ENCODE data around the gene PSME3IP1. TPM values are rescaled to one million over a fixed set of nuclear protein-coding genes. Genes with fewer than 3 reads are reported as not detected.

PSME3IP1 gene, protein sequence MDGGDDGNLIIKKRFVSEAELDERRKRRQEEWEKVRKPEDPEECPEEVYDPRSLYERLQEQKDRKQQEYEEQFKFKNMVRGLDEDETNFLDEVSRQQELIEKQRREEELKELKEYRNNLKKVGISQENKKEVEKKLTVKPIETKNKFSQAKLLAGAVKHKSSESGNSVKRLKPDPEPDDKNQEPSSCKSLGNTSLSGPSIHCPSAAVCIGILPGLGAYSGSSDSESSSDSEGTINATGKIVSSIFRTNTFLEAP
- 100 to 1,000 TPM in 3 of 4 donors, 10 to 100 TPM in 1; 95.7 to 185 (median 120) TPM for total RNA-seq

DNA sequence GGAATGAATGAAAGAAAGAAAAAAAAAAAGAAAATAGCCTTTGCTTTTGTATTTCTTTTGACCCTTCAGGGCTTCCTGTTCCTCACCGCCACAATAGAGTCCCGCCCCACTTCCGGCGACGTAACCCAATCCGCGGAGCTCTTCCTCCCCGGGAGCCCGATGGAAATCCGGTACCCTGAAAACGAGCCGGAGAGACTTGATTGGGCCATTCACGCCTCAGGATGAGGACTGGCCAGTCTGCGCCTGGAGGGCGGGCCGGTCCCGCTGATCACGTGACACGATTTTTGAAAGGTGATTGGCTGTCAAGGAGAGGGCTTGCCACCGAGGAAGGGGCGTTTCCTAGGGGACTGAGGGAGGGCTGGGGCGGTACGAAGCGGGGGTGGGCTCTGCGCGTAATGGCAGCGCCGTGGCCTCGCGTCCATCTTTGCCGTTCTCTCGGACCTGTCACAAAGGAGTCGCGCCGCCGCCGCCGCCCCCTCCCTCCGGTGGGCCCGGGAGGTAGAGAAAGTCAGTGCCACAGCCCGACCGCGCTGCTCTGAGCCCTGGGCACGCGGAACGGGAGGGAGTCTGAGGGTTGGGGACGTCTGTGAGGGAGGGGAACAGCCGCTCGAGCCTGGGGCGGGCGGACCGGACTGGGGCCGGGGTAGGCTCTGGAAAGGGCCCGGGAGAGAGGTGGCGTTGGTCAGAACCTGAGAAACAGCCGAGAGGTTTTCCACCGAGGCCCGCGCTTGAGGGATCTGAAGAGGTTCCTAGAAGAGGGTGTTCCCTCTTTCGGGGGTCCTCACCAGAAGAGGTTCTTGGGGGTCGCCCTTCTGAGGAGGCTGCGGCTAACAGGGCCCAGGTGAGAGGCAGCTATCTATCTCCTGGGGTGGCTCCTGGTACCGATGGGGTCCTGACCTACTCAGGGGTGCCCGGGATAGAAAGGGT is at the start of gene PSME3IP1, which contains the start of gene RSPRY1:
Gene PSME3IP1, minus strand, starts transcription at position 95 of the 927 bp plus-strand sequence. CDS start 12,185 bp downstream, outside the sequence.
Gene RSPRY1, plus strand, starts transcription at position 385 of the 927 bp plus-strand sequence. CDS start 18,330 bp downstream, outside the sequence.
- Histone ChIP-seq H3K4me1 (peaks cover 7 to 50% (median 26%) of the 10 kb centered on the region in 4 donors), H3K36me3 (no peaks in the 10 kb centered on the region), H3K4me3 (peak within 1 kb of the TSS; percentile 78 to 100 (median 92)), H3K9me3 (no peaks in the 10 kb centered on the region), H3K27me3 (no peaks in the 10 kb centered on the region), H3K27ac (peak within 1 kb of the TSS; percentile 97 to 99 (median 98))
- intact Hi-C loops (cut with DNase I; ENCODE audit: low total_unique reads) = no loop called here
- in situ Hi-C loops (cut with MboI; ENCODE audit: low pct_ligation_motif_present in 1 of 4, low pct_unique_long_range_greater_than_20kb in 1 of 4, low sequenced_read_pairs in 3 of 4) = no loop called here
- peak; percentile 98 for DNase-seq
- 0% methylated on average over 16 to 51 of the region's 64 CpGs for WGBS, 2 donors (ENCODE audit: low coverage in 1 of 2)
- TF ChIP-seq, protein P1, sequence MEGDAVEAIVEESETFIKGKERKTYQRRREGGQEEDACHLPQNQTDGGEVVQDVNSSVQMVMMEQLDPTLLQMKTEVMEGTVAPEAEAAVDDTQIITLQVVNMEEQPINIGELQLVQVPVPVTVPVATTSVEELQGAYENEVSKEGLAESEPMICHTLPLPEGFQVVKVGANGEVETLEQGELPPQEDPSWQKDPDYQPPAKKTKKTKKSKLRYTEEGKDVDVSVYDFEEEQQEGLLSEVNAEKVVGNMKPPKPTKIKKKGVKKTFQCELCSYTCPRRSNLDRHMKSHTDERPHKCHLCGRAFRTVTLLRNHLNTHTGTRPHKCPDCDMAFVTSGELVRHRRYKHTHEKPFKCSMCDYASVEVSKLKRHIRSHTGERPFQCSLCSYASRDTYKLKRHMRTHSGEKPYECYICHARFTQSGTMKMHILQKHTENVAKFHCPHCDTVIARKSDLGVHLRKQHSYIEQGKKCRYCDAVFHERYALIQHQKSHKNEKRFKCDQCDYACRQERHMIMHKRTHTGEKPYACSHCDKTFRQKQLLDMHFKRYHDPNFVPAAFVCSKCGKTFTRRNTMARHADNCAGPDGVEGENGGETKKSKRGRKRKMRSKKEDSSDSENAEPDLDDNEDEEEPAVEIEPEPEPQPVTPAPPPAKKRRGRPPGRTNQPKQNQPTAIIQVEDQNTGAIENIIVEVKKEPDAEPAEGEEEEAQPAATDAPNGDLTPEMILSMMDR (IDR thresholded peaks at IDR 0.05) = no peak
- peak; percentile 92 for TF ChIP-seq POLR2A (IDR thresholded peaks at IDR 0.05)
- TF ChIP-seq POLR2AphosphoS5 (IDR thresholded peaks at IDR 0.05) = peak; percentile 89 to 95 (median 91)

DNA sequence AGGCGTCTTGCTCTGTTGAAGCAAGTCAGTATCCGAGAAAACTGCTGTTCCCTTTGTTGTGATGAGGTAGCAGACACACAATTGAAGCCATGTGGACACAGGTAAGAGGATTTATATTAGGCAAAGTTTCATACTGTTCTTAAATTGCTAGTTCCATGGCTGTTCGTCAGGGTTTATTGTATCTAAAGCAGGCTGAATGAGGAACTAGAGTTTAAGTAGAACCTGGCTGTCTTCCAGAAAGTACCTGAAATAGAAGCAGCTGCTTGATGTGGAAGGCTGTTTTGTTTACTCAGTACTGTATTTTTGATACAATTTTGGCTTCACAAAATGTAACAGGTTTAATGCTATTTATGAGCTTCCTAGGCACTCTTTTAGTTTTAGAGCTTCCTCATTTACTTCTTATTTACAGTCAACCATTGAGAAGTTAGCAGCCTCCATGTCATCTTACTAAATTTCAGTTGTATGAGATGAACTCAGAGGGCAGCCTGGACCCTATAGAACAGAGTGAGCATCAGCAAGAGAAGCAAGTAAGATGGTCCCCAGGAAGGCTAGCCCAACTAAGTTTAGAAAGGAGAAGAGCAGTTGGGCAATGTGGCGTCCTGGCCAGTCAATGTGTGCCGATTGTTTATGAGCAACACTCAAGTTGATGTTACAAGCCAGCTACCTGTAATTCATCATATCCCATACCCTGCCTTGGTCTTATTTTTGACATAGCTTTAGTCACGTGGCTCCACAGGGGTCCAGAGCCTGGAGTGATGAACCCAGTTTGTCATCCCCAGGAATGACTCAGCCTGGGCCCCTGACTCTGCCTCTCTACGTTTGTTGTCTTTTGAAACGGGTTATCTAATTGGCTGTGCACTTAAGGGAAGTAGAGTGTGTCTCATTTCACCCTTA is 49.5 kb upstream of the PSME3IP1 start:
- H3K27ac ChIP-seq = peak overlapping the region; percentile 4 to 38 (median 31)
- no peaks in the 10 kb centered on the region for H3K27me3 ChIP-seq
- peaks cover 0 to 17% (median 3%) of the 10 kb centered on the region in 4 donors for H3K4me1 ChIP-seq
- 50 to 60% methylated on average over 3 to 8 of the region's 8 CpGs for WGBS, 2 donors (ENCODE audit: low coverage in 1 of 2)
- no peak for TF ChIP-seq POLR2A (IDR thresholded peaks at IDR 0.05)
- TF ChIP-seq, protein P1 (IDR thresholded peaks at IDR 0.05) = no peak
- TF ChIP-seq EP300 (IDR thresholded peaks at IDR 0.05; ENCODE audit: low read depth) = no peak
- no peak for TF ChIP-seq POLR2AphosphoS5 (IDR thresholded peaks at IDR 0.05)
- in situ Hi-C loops (cut with MboI; ENCODE audit: low pct_ligation_motif_present in 1 of 4, low pct_unique_long_range_greater_than_20kb in 1 of 4, low sequenced_read_pairs in 3 of 4) = no loop called here
- no peak overlapping the region for H3K4me3 ChIP-seq
- no peaks in the 10 kb centered on the region for H3K9me3 ChIP-seq
- no peak for DNase-seq
- H3K36me3 ChIP-seq = peaks cover 0 to 77% (median 19%) of the 10 kb centered on the region in 4 donors
- intact Hi-C loops (cut with DNase I; ENCODE audit: low total_unique reads) = no loop called here

DNA sequence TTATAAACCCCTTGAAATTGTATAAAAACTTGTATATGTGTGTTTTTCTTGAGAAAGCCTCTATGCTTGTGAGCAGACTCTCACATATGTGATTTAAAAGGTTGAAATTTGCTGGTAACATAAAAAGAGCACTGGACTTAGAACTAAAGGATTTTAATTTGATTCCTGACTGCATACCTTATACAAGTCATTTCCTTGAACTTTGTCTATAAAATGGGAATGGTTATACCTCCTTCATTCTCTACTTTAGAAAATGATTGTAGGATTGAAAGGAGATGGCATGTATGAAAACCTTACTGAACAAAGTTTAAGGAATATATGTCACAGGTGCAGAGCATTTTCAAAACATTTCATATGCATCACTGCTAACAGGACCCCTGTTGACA is 48.9 kb upstream of the PSME3IP1 start:
- no peak for DNase-seq
- Histone ChIP-seq H3K9me3 (no peaks in the 10 kb centered on the region), H3K27me3 (no peaks in the 10 kb centered on the region), H3K36me3 (peaks cover 0 to 80% (median 22%) of the 10 kb centered on the region in 4 donors), H3K27ac (peak overlapping the region; percentile 4 to 38 (median 31)), H3K4me1 (peaks cover 0 to 17% (median 3%) of the 10 kb centered on the region in 4 donors), H3K4me3 (no peak overlapping the region)
- intact Hi-C loops (cut with DNase I; ENCODE audit: low total_unique reads) (no loop called here), in situ Hi-C loops (cut with MboI; ENCODE audit: low pct_ligation_motif_present in 1 of 4, low pct_unique_long_range_greater_than_20kb in 1 of 4, low sequenced_read_pairs in 3 of 4) (no loop called here)
- TF ChIP-seq, protein P1 (IDR thresholded peaks at IDR 0.05) = no peak
- TF ChIP-seq POLR2A (IDR thresholded peaks at IDR 0.05) (no peak), EP300 (IDR thresholded peaks at IDR 0.05; ENCODE audit: low read depth) (no peak), POLR2AphosphoS5 (IDR thresholded peaks at IDR 0.05) (no peak)
